COR-L47 (cell line): ENCODE results near the gene PCSK5.

ENCODE experiments used
- DNase-seq: peaks from one replicate; lab custom pipeline; 2025; lab: John Stamatoyannopoulos, UW

PCSK5 gene

GRCh38 chr9:75921391-75922127, 31.1 kb downstream of the PCSK5 start:
- no peak for DNase-seq

- DNase-seq: no peak
Measured at GRCh38 chr9:75926385-75926784, 35.9 kb downstream of the PCSK5 start.

- DNase-seq: no peak
Measured at GRCh38 chr9:75927356-75927755, 36.9 kb downstream of the PCSK5 start.

- DNase-seq: no peak
Measured at GRCh38 chr9:75930190-75930589, 39.7 kb downstream of the PCSK5 start.

DNA sequence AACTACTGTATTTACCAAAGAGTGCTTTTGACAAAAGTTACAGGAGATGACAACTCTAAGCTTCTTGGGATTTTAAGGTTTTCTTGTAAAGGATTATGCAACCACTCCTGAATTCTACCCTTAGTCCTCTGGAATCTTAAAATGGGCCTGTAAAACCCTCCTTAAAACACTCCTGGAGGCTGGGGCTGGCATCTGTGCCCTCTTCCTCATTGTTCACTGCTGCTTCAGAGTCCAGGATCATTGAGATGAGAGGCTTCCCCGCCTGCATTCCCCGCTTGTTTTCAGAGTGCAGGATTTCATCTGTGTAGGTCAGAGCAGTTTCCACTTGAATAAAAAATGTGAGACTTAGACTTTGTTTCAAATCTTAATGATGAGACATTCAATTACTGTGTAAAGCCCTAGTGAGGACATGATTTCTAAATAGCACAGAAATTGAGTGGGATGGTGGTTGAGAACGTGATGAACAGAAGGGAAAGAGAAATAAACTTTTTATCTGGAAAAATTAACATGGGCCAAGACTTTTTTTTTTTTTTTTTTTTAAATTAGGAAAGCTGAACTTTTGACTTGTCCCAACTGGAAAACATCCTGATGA, 40.4 kb downstream of the PCSK5 start:
- DNase-seq: no peak

DNA sequence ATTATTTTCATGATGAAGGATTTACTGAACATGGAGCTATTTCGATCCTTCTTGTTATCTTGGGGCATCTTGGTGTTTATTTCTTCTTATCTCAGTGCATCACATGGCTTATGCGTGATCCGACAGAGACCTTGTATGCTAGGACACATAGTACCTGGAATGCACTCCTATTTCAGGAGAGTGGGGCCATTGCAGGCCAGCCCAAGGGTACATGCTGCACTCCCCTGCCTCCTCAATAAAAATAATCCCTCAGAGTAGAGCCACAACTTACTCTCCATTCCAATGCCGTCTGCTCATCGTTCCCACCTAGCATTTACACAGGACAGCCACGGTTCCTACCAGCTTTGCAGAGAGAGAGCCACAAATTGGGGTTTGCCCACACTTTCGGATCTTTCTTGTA, 43.5 kb downstream of the PCSK5 start:
- DNase-seq: no peak

- DNase-seq: no peak
Measured at GRCh38 chr9:75935591-75935990, 45.1 kb downstream of the PCSK5 start.

DNA sequence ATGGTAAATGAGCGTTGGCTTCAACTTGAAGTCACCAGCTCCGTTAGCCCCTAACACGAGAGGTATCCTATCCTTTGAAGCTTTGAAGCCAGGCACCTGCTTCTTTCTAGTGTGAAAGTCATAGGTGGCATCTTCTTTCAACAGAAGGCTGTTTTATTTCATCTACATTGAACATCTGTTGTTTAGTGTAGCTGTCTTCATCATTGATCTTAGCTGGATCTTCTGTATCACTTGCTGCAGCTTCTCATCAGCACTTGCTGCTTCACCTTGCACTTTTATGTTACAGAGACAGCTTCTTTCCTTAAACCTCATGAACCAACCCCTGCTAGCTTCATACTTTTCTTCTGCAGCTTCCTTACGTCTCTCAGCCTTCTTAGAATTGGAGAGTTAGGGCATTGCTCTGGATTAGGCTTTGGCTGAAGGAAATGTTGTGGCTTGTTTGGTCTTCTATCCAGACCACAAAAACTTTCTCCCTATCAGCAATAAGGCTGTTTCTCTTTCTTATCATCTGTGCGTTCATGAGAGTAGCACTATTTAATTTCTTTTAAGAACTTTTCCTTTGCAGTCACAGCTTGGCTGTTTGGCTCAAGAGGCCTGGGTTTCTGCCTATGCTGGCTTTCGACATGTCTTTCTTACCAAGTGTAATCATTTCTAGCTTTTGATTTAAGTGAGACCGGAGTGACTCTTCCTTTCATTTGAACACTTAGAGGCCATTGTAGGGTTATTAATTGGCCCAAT, 47.2 kb downstream of the PCSK5 start:
- no peak for DNase-seq

GRCh38 chr9:75938946-75939345, 48.5 kb downstream of the PCSK5 start:
- no peak for DNase-seq

DNA sequence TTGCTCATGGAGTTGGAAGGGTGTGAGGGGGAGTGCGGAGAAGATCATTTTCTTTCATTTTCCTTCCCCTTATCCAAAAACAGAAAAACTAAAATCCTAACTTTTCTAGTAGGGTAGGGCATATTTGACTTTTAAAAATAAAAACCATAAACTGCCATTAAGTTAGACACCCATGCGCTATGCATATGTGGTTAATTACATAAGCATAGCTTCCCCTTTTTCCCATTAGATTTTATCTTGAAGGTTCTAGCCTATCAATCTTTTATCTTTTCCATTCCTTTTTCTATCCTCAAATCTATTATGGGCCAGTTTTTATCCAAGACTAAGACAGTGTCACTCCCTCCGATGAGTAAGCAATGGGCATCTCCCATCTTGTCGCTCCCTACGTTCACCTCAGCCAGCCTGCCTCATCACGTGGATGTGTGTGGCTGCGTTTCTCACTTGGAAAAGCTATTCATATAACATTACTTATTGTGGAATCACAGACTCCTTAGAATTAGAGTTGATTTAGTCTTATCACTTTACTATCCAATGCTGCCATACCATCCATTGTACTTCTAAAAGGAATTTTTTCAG, 49.2 kb downstream of the PCSK5 start:
- no peak for DNase-seq

DNA sequence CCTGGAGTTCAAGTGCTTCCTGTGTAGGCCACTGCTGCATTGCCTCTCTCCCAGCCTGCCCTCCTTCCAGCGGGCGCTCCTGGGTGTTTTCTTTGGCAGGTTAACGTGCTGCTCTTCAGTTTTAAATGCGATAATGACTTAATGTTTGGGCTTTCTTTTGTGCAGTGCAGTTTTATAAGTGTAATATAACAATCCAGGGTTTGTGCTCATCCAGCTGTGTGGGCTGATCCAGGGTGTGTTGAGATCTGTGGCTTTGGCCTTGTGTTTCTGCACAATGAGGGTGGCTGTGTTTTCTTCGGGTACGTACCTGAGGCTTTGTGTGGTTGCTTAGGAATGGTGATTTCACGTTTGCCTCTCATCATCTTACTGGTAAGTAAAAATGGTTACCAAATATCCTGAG, 50.6 kb downstream of the PCSK5 start:
- DNase-seq: no peak

GRCh38 chr9:75941577-75942311, 51.3 kb downstream of the PCSK5 start:
- DNase-seq: no peak

GRCh38 chr9:75946766-75947165, 56.3 kb downstream of the PCSK5 start:
- no peak for DNase-seq

- no peak for DNase-seq
Measured at GRCh38 chr9:75947233-75947632, 56.8 kb downstream of the PCSK5 start.

- no peak for DNase-seq
Measured at GRCh38 chr9:75950998-75951397, 60.5 kb downstream of the PCSK5 start.

DNA sequence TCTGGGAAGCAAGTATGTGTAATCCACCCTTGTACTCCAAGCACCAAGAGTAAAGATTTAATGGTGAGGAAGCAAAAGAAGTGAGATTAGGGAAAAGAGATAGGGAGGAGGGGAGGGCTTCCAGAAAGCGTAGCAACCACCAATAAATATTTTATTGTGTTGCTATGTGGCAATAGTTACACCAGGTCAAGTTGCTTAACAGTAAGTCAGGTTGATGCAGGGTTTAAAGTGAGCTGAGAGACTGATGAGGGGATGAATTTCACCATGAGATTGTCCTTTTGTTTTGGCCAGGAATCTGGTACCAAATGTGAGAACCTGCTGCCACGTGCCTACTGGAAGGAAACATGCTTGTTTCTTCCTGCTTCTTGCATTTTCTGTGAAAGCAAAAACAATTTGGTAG, 62.7 kb downstream of the PCSK5 start:
- DNase-seq: no peak

DNA sequence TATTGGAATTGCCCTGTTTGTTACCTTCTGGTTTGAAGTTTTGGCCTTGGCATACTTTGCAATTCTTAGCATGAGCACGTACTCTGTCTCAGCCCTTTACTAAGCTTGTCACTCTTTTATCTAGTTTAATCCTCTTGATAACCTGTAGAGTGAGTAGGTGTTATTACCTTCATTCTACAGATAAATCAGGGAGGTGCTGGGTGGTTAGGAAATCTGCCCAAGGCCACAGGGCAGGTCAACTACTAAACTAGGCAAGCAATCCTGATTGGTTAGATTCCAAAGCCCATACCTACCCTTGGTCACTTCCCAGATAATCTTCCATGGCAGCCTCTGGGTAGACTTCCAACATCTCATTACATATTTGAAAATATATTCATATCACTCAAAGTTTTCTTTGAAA, 65.7 kb downstream of the PCSK5 start:
- no peak for DNase-seq

- no peak for DNase-seq
Measured at GRCh38 chr9:75957116-75957515, 66.6 kb downstream of the PCSK5 start.

DNA sequence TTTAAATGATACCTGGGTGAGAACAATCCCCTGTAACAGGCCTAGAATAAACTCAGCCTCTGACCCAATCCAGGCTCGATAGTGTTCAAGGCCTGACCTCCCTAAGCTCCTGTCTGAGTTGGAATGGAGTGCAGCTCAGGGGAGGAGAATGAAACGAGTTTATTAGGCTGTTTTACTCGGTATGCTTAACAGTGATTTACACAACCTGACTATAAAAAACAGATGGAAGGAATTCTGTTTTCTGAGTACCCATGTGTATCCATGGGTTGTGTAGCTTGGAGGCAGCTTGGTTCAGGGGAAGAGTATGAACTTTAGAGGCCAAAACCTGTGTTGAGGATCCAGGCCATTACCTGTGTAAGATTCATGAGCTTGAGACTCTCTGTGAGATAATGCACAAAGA, 67.8 kb downstream of the PCSK5 start:
- no peak for DNase-seq

- no peak for DNase-seq
Measured at GRCh38 chr9:75960551-75960950, 70.1 kb downstream of the PCSK5 start.

- peak; percentile 21 for DNase-seq
Measured at GRCh38 chr9:75962013-75962661, 71.7 kb downstream of the PCSK5 start.

- no peak for DNase-seq
Measured at GRCh38 chr9:75962662-75963036, 72.2 kb downstream of the PCSK5 start.
